ENCODE measurements around the gene MRPL58.

- TF ChIP-seq POLR2A (IDR thresholded peaks at IDR 0.05; ENCODE audit: low read depth, low read length) (no peak), POLR2AphosphoS5 (IDR thresholded peaks at IDR 0.05; ENCODE audit: low read depth, low read length) (no peak), SPI1 (IDR thresholded peaks at IDR 0.05; ENCODE audit: low read depth, low read length) (no peak)
Measured at GRCh38 chr17:74998783-74999182, 13.7 kb upstream of the MRPL58 start.
